Erythroblast (primary cell): ENCODE data around the gene ARVCF.

ENCODE experiments used
- DNase-seq, 2 experiments: peaks; one replicate each; lab custom pipeline; 2025; lab: John Stamatoyannopoulos, UW
- GATA1 ChIP-seq: IDR thresholded peaks from 2 replicates; pipeline ENCODE4 v1.6.1; 2011; ENCODE audit warnings: low read depth, mild to moderate bottlenecking, control low read depth, low read length, moderate library complexity
- POLR2A ChIP-seq: IDR thresholded peaks from 2 replicates; pipeline ENCODE4 v1.6.1; 2011; ENCODE audit warnings: mild to moderate bottlenecking, low read length

Gene ARVCF

GRCh38 chr22:20022978-20023613 is 6.5 kb upstream of the ARVCF start:
- peak; percentile 46 to 54 for DNase-seq
- no peak for TF ChIP-seq POLR2A
- TF ChIP-seq GATA1 = no peak

GRCh38 chr22:20022231-20022977 is 5.8 kb upstream of the ARVCF start:
- TF ChIP-seq GATA1 = no peak
- TF ChIP-seq POLR2A = no peak
- DNase-seq = peak; percentile 41 to 54

GRCh38 chr22:20021196-20022181 is 4.9 kb upstream of the ARVCF start:
- TF ChIP-seq POLR2A = peak; percentile 67
- TF ChIP-seq GATA1 = no peak
- peak; percentile 88 to 89 for DNase-seq

- TF ChIP-seq POLR2A (peak; percentile 92), GATA1 (no peak)
- DNase-seq = peak; percentile 94 to 98
Measured at GRCh38 chr22:20020533-20021195, 4.0 kb upstream of the ARVCF start, which contains the start of gene TANGO2. TSS of gene TANGO2 (plus strand) at chr22:20021110. CDS start at chr22:20036799, 15,689 bp downstream.

GRCh38 chr22:20019661-20020532 is 3.3 kb upstream of the ARVCF start:
- TF ChIP-seq GATA1 = no peak
- no peak for TF ChIP-seq POLR2A
- DNase-seq = no peak

- TF ChIP-seq GATA1 = no peak
- TF ChIP-seq POLR2A = no peak
- no peak for DNase-seq
Measured at GRCh38 chr22:20018001-20018400, 1.4 kb upstream of the ARVCF start.

- TF ChIP-seq GATA1 = no peak
- TF ChIP-seq POLR2A = no peak
- no peak for DNase-seq
Measured at GRCh38 chr22:20017622-20017958, 967 bp upstream of the ARVCF start.

- TF ChIP-seq POLR2A (no peak), GATA1 (no peak)
- peak; percentile 68 to 76 for DNase-seq
Measured at GRCh38 chr22:20015971-20016733, 471 bp downstream of the ARVCF start.

GRCh38 chr22:20015187-20015625 is 1.4 kb downstream of the ARVCF start:
- peak in 1 of 2 experiments; percentile 37 for DNase-seq
- TF ChIP-seq POLR2A (no peak), GATA1 (no peak)

- no peak for TF ChIP-seq POLR2A
- no peak for TF ChIP-seq GATA1
- peak in 1 of 2 experiments; percentile 35 for DNase-seq
Measured at GRCh38 chr22:20014526-20015186, 2.0 kb downstream of the ARVCF start.

- DNase-seq = peak; percentile 75 to 83
- no peak for TF ChIP-seq POLR2A
Measured at GRCh38 chr22:20013382-20013871, 3.2 kb downstream of the ARVCF start.
